ENCODE data around the gene PRKCB.

DNA sequence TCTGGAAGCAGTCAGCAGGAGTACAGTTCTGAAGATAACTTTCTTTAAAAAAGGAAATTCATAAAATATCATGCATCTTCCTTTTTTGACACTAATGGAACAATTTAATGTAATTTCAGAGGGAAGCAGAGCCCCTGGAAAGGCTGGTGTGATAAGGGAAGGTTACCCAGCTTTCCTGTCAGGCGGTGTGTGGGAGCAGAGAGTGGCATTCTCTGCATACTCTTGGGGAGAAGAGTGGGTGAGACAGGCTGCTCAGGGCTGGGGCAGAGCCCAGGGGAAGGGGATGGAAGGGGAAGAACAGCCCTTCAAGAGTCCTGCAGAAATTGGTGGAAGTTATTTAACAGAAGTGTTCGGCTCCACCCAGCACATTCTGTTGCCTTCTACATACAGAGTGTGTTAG is 84.7 kb downstream of the PRKCB start:
- TF ChIP-seq, protein P1, sequence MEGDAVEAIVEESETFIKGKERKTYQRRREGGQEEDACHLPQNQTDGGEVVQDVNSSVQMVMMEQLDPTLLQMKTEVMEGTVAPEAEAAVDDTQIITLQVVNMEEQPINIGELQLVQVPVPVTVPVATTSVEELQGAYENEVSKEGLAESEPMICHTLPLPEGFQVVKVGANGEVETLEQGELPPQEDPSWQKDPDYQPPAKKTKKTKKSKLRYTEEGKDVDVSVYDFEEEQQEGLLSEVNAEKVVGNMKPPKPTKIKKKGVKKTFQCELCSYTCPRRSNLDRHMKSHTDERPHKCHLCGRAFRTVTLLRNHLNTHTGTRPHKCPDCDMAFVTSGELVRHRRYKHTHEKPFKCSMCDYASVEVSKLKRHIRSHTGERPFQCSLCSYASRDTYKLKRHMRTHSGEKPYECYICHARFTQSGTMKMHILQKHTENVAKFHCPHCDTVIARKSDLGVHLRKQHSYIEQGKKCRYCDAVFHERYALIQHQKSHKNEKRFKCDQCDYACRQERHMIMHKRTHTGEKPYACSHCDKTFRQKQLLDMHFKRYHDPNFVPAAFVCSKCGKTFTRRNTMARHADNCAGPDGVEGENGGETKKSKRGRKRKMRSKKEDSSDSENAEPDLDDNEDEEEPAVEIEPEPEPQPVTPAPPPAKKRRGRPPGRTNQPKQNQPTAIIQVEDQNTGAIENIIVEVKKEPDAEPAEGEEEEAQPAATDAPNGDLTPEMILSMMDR (IDR thresholded peaks at IDR 0.05; ENCODE audit: low read depth, low read length) = no peak
- TF ChIP-seq, protein P2, sequence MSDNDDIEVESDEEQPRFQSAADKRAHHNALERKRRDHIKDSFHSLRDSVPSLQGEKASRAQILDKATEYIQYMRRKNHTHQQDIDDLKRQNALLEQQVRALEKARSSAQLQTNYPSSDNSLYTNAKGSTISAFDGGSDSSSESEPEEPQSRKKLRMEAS (IDR thresholded peaks at IDR 0.05; ENCODE audit: low read depth, low read length) = no peak
- TF ChIP-seq POLR2A (IDR thresholded peaks at IDR 0.05; ENCODE audit: extremely low read depth, insufficient read length) (no peak), MYC (IDR thresholded peaks at IDR 0.05; ENCODE audit: low read depth, low read length) (no peak)

Data from NB4 (cell line).